Uterus (tissue), 2 donors: Measurements from ENCODE around the gene SERP1.

Experiments
- CTCF ChIP-seq, 4 experiments: fragments of 200-600 bp in 2 of 4; fragments of 450-650 bp in 2 of 4; sonication (generic) in 2 of 4; IDR thresholded peaks; one replicate each; pipeline ENCODE4 v1.5.1; 2016 to 2019; ENCODE audit warnings: antibody characterized with exemption in 4 of 4, mild to moderate bottlenecking in 2 of 4, moderate library complexity in 1 of 4
- POLR2A ChIP-seq, 2 donors: fragments of 450-650 bp; IDR thresholded peaks; one replicate each; pipeline ENCODE4 v1.6.1; 2016; ENCODE audit warnings: antibody characterized with exemption in 2 of 2, mild to moderate bottlenecking in 1 of 2, moderate library complexity in 1 of 2

GRCh38 chr3:150519026-150519425 lies 27.3 kb downstream of the SERP1 start:
- TF ChIP-seq CTCF (IDR thresholded peaks at IDR 0.05) = no peak
- TF ChIP-seq POLR2A (IDR thresholded peaks at IDR 0.05) = no peak
